ENCODE measurements around the gene STARD7. TPM values are rescaled to one million over a fixed set of nuclear protein-coding genes. Genes with fewer than 3 reads are reported as not detected.

Gene STARD7
- total and polyA plus RNA-seq, 2 donors (not counting 1 experiment from before 2014, with no cell fraction given), result 35.1 to 133 TPM

DNA sequence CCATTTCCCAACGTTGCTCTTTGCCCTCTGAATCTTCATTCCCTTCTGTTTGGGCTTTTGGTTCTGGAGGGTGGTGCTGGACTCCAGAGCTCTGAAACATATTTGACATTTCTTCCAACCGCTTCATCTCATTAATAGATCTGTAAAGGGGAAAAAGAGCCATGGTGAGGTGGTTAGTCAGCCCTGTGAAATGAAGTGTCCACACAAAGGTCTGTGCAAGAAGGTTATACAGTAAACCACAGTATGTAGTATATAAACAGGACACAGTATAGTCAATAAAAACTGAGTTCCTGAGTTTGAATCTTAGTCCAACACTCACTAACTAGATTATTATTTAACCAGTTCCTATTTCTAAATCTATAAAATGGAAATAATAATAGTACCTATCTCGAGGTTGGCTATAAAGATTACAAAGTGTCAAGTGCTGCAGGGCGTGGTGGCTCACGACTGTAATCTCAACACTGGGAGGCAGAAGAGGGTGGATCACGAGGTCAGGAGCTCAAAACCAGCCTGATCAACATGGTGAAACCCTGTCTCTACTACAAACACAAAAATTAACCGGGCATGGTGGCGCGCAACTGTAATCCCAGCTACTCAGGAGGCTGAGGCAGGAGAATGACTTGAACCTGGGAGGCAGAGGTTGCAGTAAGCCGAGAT, 13.1 kb downstream of the STARD7 start:
- Histone ChIP-seq H3K9me3 (ENCODE audit: control extremely low read depth in 1 of 3, control insufficient read depth in 2 of 3, insufficient read depth in 1 of 3, low read length in 2 of 3) (no peaks in the 10 kb centered on the region), H2AFZ (ENCODE audit: insufficient read depth, low read depth, low read length, poor library complexity, severe bottlenecking) (no peak overlapping the region), H4K20me1 (ENCODE audit: control insufficient read depth, insufficient read depth, low read length, poor library complexity, severe bottlenecking) (peaks cover 58% of the 10 kb centered on the region), H3K36me3 (replicated peaks in 1 of 2; ENCODE audit: control extremely low read depth in 1 of 2, control insufficient read depth in 1 of 2, extremely low read depth in 1 of 2, insufficient read depth in 2 of 2, low read length in 1 of 2) (peaks cover 0 to 48% of the 10 kb centered on the region in 2 experiments), H3K9ac (ENCODE audit: low read length) (no peak overlapping the region), H3K27me3 (replicated peaks in 1 of 4; ENCODE audit: control extremely low read depth in 1 of 4, control insufficient read depth in 3 of 4, insufficient read depth in 4 of 4, low read length in 3 of 4) (no peaks in the 10 kb centered on the region), H3K4me2 (replicated peaks; ENCODE audit: low read depth, low read length, poor library complexity, severe bottlenecking) (no peak overlapping the region), H3K27ac (ENCODE audit: low read length in 2 of 2) (no peak overlapping the region), H3K79me2 (ENCODE audit: control insufficient read depth, insufficient read depth, low read length) (peaks cover 92% of the 10 kb centered on the region), H3K4me3 (ENCODE audit: control extremely low read depth in 1 of 5, extremely low read depth in 1 of 5, insufficient read depth in 1 of 5, low read depth in 2 of 5, low read length in 4 of 5) (no peak overlapping the region), H3K4me1 (ENCODE audit: control insufficient read depth in 2 of 2, insufficient read depth in 2 of 2, low read length in 2 of 2) (peaks cover 15 to 20% of the 10 kb centered on the region in 2 donors)
- 91% methylated on average over 3 of the region's 10 CpGs for WGBS (ENCODE audit: insufficient coverage)
- Mint-ChIP-seq H3K27me3 (no peaks in the 10 kb centered on the region), H3K4me3 (no peak overlapping the region), H3K9me3 (ENCODE audit: insufficient read depth) (no peaks in the 10 kb centered on the region), H3K4me1 (peaks cover 34% of the 10 kb centered on the region), H3K27ac (no peak overlapping the region)
- intact Hi-C loops (cut with micrococcal nuclease), result no loop called here
- DNase-seq (no peak), ATAC-seq (ENCODE audit: low read depth) (no peak)
- ChIA-PET CTCF (interaction anchor here (1.2 to 1.7 kb wide), 2 partner anchors 21 to 57 kb away, joined by 4 read pairs; partner anchors contain the start of gene ASTL), POLR2A (interaction anchor here (0.7 kb wide), 2 partner anchors 14 to 312 kb away, joined by 3 to 5 read pairs; no protein-coding TSS in a partner anchor)
- TF ChIP-seq, protein P1, sequence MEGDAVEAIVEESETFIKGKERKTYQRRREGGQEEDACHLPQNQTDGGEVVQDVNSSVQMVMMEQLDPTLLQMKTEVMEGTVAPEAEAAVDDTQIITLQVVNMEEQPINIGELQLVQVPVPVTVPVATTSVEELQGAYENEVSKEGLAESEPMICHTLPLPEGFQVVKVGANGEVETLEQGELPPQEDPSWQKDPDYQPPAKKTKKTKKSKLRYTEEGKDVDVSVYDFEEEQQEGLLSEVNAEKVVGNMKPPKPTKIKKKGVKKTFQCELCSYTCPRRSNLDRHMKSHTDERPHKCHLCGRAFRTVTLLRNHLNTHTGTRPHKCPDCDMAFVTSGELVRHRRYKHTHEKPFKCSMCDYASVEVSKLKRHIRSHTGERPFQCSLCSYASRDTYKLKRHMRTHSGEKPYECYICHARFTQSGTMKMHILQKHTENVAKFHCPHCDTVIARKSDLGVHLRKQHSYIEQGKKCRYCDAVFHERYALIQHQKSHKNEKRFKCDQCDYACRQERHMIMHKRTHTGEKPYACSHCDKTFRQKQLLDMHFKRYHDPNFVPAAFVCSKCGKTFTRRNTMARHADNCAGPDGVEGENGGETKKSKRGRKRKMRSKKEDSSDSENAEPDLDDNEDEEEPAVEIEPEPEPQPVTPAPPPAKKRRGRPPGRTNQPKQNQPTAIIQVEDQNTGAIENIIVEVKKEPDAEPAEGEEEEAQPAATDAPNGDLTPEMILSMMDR (IDR thresholded peaks at IDR 0.05), result no peak
- TF ChIP-seq EZH2 (IDR thresholded peaks at IDR 0.05; ENCODE audit: borderline replicate concordance, insufficient read depth, low read depth, low read length, poor library complexity, severe bottlenecking), result no peak

Measured in B cell (primary cell).